Glomerular visceral epithelial cell (primary cell): ENCODE measurements around the gene SCD.
"Not testable (repeated sequence)": the region's sequence is repeated elsewhere in the genome, so short reads cannot be mapped to it uniquely, and the experiment has no call there.

Experiments used
- DNase-seq: peaks from one replicate; pipeline ENCODE4 v3.0.0-alpha.2; 2016; ENCODE audit errors: extremely low spot score

SCD gene

GRCh38 chr10:100362570-100363496, 15.8 kb downstream of the SCD start:
- no peak for DNase-seq

GRCh38 chr10:100364175-100364574, 17.1 kb downstream of the SCD start:
- DNase-seq = no peak

GRCh38 chr10:100364735-100365391, 17.8 kb downstream of the SCD start:
- peak; percentile 94 for DNase-seq

GRCh38 chr10:100368721-100369120, 21.7 kb downstream of the SCD start:
- no peak for DNase-seq

GRCh38 chr10:100370714-100371481, 23.9 kb downstream of the SCD start:
- peak; percentile 79 for DNase-seq

- DNase-seq = no peak
Observed at GRCh38 chr10:100371482-100372027, 24.5 kb downstream of the SCD start.

GRCh38 chr10:100372415-100373297, 25.6 kb downstream of the SCD start:
- DNase-seq = no peak

GRCh38 chr10:100373298-100374199, 26.5 kb downstream of the SCD start:
- DNase-seq = peak; percentile 100

- peak; percentile 9 for DNase-seq
Observed at GRCh38 chr10:100374200-100374655, 27.2 kb downstream of the SCD start.

GRCh38 chr10:100374677-100375353, 27.8 kb downstream of the SCD start:
- not testable (repeated sequence) for DNase-seq

GRCh38 chr10:100376656-100377055, 29.6 kb downstream of the SCD start:
- DNase-seq = not testable (repeated sequence)

- no peak for DNase-seq
Observed at GRCh38 chr10:100377830-100378229, 30.8 kb downstream of the SCD start.

- no peak for DNase-seq
Observed at GRCh38 chr10:100380400-100380799, 33.4 kb downstream of the SCD start.

- no peak for DNase-seq
Observed at GRCh38 chr10:100382553-100382952, 35.5 kb downstream of the SCD start.

- no peak for DNase-seq
Observed at GRCh38 chr10:100383251-100383650, 36.2 kb downstream of the SCD start.

GRCh38 chr10:100391163-100392002, 44.4 kb downstream of the SCD start:
- DNase-seq = no peak

GRCh38 chr10:100392686-100393003, 45.6 kb downstream of the SCD start:
- no peak for DNase-seq

- no peak for DNase-seq
Observed at GRCh38 chr10:100395626-100396025, 48.6 kb downstream of the SCD start.
